Measurements from ENCODE around the gene C1orf115.
A peak's percentile ranks its signal among the peaks of the same experiment; 100 is the strongest.

The C1orf115 gene, protein sequence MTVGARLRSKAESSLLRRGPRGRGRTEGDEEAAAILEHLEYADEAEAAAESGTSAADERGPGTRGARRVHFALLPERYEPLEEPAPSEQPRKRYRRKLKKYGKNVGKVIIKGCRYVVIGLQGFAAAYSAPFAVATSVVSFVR

DNA sequence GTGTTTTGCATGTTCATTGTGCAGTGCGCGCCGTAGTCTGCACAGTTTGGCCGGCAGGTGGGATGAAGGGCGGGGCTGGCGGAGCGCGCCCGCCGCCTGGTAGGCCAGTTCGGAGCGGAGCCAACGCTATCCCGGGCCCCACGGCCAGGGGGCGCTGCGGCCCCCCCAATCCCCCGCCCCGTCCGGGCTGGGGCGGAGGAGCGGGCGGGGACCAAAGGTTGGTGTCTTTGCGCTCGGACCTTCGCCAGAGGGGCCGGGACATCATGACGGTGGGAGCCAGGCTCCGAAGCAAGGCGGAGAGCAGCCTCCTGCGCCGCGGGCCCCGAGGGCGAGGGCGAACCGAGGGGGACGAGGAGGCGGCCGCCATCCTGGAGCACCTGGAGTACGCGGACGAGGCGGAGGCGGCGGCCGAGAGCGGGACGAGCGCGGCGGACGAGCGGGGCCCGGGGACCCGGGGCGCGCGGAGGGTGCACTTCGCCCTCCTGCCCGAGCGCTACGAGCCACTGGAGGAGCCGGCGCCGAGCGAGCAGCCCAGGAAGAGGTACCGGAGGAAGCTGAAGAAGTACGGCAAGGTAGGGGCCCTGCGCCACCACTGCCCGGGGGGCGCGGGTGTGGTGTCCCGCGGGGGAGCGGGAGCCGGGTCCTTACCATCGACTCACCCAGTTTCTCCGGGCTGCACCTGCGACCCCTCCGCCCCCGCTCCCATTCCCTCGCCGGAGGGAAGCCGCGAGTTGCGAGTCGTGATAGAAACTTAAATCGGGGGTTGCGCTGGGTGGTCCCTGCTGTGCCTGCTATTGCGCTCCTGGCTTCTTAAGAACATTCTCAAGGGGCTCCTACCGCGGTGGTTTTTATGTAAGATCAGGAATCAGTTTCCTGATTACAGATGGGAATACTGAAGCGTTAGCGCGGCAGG is at the start of gene C1orf115:
Gene C1orf115 (plus strand): TSS at position 224 of the 913 bp plus-strand sequence. CDS start 40 bp downstream, at position 264.
- TF ChIP-seq, protein P1, sequence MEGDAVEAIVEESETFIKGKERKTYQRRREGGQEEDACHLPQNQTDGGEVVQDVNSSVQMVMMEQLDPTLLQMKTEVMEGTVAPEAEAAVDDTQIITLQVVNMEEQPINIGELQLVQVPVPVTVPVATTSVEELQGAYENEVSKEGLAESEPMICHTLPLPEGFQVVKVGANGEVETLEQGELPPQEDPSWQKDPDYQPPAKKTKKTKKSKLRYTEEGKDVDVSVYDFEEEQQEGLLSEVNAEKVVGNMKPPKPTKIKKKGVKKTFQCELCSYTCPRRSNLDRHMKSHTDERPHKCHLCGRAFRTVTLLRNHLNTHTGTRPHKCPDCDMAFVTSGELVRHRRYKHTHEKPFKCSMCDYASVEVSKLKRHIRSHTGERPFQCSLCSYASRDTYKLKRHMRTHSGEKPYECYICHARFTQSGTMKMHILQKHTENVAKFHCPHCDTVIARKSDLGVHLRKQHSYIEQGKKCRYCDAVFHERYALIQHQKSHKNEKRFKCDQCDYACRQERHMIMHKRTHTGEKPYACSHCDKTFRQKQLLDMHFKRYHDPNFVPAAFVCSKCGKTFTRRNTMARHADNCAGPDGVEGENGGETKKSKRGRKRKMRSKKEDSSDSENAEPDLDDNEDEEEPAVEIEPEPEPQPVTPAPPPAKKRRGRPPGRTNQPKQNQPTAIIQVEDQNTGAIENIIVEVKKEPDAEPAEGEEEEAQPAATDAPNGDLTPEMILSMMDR (IDR thresholded peaks at IDR 0.05; ENCODE audit: extremely low read depth, missing control alignments) = peak; percentile 26
- peak; percentile 80 for DNase-seq (ENCODE audit: low spot score)

DNA sequence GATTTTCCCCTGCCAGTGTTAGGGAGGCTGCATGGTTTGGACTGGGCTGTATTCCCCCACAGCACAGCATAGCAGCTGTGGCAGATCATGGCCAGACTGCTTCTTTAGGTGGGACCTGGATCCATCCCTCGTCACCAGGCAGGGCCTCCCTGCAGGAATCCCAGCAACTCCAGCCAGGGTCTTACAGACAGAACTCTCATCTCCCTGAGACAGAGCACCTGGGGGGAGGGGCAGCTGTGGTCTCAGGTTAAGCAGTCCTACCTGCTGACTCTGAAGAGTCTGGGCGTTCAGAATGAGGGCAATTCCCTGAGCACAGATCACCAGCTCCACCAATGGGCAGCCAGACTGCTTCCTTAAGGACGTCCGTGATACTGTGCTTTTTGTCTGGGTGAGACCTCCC is 47.9 kb upstream of the C1orf115 start:
- TF ChIP-seq, protein P1 (IDR thresholded peaks at IDR 0.05; ENCODE audit: extremely low read depth, missing control alignments) = no peak
- DNase-seq (ENCODE audit: low spot score) = no peak

DNA sequence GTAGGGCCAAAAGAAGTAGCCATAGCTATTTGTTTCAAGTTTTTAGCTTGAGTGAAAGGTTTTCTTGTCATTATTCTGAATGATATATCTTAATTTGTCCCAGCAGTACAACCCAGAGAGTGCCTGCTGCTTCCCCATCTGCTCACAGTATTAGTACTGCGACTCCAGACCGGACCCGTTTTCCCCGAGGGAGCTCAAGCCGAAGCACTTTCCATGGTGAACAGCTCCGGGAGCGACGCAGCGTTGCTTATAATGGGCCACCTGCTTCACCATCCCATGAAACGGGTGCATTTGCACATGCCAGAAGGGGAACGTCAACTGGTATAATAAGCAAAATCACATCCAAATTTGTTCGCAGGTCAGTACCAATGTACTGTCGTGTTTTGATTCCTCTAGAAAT is 37.2 kb upstream of the C1orf115 start:
- TF ChIP-seq, protein P1 (IDR thresholded peaks at IDR 0.05; ENCODE audit: extremely low read depth, missing control alignments) = no peak
- DNase-seq (ENCODE audit: low spot score) = no peak

DNA sequence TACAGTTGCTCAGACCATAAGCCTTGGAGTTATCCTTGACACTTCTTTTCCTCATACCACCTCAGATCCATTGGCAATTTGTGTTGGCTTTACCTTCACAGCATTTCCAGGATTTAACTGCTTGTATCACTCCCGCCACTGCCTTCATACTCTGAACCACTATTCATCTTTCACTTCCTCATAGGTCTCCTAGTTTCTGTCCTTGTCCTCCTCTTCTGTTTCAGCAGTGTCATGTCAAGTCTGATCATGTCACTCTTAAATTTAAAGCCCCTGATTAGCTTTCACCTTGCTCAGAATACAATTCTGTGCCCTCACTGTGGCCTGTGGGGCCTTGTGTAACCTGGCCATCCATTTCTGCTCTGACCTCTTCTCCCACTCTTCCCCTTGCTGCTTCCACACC is 34.7 kb upstream of the C1orf115 start:
- DNase-seq (ENCODE audit: low spot score) = peak; percentile 41
- TF ChIP-seq, protein P1 (IDR thresholded peaks at IDR 0.05; ENCODE audit: extremely low read depth, missing control alignments) = no peak

DNA sequence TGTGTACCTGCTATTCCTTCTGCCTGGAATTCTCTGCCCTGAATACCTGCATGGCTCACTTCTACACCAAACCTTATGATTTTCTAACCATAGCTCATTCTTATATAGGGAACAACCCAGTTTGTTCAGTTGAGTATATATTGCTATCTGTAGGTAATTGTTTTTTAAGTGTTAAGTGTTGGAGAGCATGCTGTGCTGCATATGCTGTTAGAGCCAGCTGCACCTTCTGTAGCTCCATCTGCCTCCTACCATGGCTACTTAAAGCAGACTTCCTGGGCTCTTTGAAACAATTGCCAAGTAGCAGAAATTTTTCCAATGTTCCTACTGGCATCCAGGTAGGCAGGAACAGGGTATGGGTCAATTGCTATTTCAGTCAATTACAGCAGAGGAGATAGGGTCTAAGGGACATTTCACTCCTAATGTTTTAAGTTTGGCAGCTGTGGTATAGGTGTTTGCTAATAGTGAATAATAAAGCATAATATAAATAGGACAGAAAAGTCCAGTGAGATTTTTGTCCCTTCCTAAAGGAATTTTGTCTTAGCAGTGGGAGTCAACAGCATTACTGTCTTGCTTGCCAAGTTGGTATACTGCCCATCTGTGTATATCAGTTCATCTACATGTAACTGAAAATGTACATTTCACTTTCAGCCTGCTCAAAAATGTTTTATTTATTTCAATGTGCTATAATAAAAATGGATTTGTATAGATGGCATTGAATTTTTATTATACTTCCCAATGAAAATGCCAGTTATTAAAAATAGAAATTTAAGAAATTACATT is 34.0 kb upstream of the C1orf115 start:
- TF ChIP-seq, protein P1 (IDR thresholded peaks at IDR 0.05; ENCODE audit: extremely low read depth, missing control alignments) = no peak
- no peak for DNase-seq (ENCODE audit: low spot score)

DNA sequence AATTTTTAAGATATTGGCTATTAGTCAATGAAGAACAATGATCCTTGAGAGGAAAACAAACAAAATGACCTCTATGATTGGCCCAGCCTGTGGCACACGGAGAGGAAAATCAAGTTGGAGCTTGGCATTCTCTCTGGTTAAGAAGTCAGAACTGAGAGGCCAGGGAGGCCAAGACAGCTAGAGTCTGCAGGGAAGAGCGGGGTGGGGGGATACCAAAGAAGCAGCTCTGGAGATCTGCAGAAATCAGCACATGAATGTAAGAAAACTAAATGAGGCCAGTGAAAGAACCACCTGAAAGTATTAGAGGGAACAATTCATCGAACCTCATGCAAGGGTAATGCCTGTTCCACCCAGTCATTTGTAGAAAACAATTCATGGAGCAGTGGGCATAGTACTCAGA is 23.8 kb upstream of the C1orf115 start:
- no peak for DNase-seq (ENCODE audit: low spot score)
- TF ChIP-seq, protein P1 (IDR thresholded peaks at IDR 0.05; ENCODE audit: extremely low read depth, missing control alignments) = no peak

Data from GM20000 (cell line).